ENCODE results near the gene LRRC36.
"Not testable (repeated sequence)": the region's sequence is repeated elsewhere in the genome, so short reads cannot be mapped to it uniquely, and the experiment has no call there.

Gene LRRC36

GRCh38 chr16:67350324-67350723 is 23.7 kb downstream of the LRRC36 start:
- DNase-seq: no peak

DNA sequence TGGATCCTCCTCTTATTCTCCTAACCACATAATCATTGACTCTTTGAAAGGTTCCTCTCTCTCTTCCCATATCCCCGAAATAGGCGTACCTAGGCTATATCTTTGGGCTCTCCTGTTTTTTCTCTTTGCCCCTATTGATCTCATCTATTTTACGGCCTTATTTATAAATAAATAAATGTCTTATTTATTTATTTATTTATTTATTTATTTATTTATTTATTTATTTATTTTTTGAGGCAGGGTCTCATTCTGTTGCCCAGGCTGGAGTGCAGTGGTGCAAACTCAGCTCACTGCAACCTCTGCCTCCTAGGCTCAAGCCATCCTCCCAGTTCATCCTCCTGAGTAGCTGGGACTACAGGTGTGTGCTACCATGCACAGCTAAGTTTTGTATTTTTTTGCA is 25.8 kb downstream of the LRRC36 start:
- DNase-seq: not testable (repeated sequence)

GRCh38 chr16:67356396-67356795 is 29.8 kb downstream of the LRRC36 start:
- DNase-seq: no peak

DNA sequence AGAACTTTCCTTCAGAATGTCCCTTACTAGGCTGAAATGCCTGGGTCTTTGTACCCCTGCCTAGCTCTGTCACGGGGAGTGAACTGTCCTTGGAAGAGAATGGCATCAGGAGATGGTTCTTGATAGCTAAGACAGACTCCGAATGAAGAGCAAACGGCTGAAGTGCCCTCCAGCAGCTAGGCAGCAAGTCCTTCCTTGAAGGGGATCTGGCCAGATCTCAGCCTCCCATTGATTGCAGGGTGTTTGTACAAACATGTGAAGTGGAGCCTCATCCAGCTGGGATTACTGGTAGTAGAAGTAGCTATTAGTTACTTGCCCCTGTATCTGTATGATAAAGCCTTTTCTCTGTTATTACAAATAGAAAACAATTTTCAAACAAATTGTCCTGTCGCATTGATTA is 30.9 kb downstream of the LRRC36 start:
- DNase-seq: no peak

DNA sequence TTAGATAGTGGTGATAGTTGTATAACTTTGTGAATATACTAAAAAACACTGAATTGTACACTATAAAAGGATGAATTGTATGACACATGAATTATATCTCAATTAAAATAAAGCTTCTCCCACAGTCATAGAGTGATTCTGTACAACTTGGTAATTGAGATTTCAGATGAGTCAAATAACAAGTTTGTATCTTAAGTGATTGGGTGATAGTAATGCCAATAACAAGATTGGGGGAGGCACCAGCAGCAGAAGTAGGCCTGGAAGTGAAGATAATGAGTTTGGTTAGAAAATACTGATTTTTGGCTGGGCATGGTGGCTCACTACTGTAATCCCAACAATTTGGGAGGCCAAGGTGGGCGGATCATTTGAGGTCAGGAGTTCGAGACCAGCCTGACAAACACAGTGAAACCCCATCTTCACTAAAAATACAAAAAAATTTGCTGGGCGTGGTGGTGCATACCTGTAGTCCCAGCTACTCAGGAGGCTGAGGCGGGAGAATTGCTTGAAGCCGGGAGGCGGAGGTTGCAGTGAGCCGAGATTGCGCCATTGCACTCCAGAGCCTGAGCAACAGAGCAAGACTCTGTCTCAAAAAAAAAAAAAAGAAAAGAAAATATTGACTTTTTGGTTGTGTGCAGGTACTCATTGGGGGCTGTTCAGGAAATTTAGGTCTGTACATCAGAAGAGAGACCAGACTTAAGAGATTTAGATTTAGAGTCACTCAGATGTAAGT is 33.1 kb downstream of the LRRC36 start:
- not testable (repeated sequence) for DNase-seq

GRCh38 chr16:67361038-67361437 is 34.4 kb downstream of the LRRC36 start:
- no peak for DNase-seq

DNA sequence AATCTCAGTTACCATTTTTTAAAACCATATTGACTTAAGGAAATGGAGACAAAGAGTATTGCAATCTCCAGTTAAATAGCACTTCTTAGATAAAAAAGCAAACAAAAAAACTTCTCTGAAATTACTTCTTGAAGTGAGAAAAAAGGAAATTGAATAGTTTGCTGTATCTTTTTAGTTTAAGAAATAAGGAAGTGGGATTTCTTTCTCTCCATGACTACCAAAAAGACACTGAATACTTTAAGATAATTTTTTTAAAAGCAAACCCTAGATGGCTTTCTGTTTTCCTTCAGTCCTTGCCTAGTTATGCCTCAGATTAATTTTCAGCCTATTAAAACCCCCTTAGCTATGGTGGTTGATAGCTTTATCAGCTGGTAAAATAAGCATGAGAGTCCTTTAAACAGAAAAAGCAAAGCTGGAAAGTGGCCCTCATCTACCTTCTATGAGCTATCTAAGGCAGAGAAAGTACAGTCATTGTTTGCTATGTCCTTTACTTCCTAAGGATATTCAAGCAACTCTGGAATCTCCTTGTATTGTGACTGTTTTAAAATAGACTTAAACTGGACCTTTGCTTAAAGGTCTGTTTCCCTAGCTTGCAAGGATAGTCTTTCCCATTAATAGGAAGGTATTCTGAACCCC is 38.1 kb downstream of the LRRC36 start:
- no peak for DNase-seq

DNA sequence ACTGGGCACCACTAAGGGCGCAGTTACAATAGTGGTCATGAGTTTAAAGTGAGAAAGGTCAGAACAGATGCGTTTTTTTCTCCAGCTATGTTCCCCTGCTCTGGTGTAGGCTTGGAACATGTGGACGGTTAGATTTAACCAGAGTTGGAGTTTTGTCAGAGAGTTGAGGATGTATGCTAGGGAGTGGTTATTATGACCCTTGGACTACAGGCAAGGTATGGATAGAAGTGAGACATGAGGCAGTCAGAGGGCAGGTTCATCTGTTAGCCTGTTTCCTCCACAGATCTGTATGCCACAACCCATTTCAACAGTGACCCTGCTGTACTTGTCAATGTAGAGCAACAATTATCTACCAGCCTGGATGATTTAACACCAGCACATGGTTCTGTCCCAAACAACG is 44.0 kb downstream of the LRRC36 start:
- DNase-seq: no peak

DNA sequence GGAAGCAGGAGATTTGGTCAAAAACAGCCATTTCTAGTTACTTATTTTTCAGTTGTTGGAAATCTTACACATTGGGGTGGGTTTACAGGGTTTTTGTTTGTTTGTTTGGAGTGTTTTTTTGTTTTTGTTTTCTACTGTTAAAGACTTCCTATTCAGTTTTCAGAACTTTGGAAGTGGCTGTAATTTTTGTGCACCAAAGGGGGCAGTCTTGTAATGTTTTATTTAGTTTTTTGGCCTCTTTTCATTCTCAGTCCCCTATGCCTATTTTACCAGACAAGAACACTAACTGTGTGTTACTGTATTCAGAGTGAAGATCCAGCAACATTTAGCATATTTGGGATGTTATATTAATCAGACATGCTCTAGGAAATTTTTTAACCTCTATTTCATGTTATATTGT is 46.0 kb downstream of the LRRC36 start:
- no peak for DNase-seq

DNA sequence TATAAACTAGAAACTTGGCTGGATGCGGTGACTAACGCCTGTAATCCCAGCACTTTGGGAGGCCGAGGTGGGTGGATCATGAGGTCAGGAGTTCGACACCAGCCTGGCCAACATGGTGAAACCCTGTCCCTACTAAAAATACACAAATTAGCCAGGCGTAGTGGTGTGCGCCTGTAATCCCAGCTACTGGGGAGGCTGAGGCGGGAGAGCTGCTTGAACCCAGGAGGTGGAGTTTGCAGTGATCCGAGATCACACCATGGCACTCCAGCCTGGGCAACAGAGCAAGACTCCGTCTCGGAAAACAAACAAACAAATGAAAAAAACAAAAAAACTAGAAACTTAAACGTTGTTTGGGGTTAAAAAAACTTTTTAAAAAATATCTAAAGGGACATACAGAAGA is 49.4 kb downstream of the LRRC36 start:
- not testable (repeated sequence) for DNase-seq

- no peak for DNase-seq
Observed at GRCh38 chr16:67378642-67379041, 52.0 kb downstream of the LRRC36 start.

GRCh38 chr16:67383284-67383683 is 56.7 kb downstream of the LRRC36 start:
- DNase-seq: no peak

DNA sequence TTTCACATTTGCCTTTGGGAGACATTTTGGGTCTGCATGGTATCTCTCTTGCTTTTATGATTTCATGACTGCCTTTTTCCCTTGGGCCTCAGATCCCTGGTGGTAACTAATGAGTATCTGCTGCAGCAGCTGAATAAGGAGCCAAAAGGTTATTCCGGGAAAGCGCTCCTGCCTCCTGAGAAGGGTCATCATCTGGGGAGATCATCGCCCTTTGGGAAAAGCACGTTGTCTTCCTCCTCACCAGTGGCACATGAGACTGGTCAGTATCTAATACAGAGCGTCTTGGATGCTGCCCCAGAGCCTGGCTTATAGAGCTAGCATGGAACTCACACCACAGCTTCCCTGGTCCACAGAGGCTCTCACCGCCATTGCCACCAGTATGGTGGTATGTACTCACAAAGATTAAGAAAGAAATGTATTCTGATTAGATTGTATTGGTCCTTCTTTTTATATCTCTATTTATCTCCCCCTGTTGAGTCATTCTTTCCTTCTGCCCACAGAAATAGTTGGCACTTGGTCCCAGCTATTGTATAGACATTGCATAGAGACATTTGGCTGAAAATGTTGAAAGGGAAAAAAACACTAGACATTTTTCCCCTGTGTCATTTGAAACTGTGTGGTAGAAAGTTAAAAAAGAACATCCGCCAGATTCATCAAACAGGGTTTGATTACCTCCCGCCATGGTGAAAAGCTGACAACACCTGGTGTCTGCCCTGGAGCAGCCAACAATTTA is 58.3 kb downstream of the LRRC36 start:
- DNase-seq: no peak

GRCh38 chr16:67386861-67387455 is 60.3 kb downstream of the LRRC36 start:
- DNase-seq: no peak

GRCh38 chr16:67387479-67388079 is 61.0 kb downstream of the LRRC36 start:
- DNase-seq: no peak

- no peak for DNase-seq
Observed at GRCh38 chr16:67388191-67388590, 61.6 kb downstream of the LRRC36 start.

DNA sequence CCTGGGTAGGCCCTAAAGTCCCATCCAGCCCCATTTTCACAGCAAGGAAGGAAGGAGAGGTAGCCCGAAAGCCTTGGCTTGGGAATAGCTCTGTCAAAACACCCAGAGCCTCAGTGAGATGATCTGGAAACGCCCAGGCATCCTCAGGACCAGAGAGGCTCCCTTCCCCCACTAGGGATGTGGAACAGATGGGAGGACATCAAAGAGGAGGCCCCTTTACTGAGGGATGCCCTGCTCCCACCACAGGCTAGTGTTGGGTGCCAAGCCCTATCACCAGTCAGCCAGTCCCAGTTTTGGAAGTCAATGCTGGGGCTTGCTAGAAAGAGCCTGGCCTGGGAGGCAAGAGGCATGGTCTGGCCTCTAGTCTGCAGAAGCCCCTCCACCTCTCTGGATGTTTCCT is 62.0 kb downstream of the LRRC36 start:
- no peak for DNase-seq

DNA sequence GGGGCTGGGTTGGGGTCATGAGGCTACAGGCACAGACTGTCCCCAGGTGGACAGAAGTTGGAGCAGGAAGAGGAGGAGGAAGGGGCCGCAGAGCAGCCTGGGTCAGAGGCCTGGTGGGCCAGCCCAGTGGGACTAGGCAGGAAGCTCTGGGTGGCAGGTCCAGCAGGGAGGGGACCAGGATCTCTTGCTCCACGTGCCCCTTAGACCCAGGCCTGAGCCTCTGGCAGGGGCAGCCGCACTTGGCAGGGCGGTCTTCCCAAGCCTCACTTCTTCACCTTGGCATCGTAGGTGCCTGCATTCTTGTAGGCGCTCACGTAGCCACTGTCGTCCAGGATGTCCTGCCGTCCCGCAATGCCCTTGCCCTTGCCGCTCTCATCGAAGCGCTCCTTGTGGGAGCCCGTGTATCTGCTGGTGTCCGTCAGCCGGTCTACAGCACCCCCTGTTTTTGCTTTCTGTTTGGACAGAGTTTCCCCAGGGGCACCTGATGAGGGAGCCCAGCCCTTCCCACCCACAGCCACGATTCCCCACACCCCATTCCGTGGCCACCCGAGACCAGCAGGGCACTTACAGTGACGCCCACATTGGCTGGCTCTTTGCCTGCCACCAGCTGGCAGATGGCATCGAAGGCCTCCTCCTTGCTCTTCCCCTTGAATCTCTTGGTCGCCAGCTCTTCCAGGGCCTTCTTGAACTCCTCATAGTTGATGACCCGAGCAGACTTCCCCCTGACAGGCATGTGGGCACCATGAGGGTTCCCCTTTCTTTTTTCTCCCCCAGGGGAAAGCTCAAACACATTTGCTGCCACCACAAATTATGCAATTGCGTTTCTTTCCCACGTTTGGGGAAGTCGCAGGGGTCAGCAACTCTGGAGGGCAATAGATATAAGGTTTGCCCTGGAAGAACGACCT is 63.5 kb downstream of the LRRC36 start:
- no peak for DNase-seq

- DNase-seq: no peak
Observed at GRCh38 chr16:67390816-67391423, 64.3 kb downstream of the LRRC36 start.

- DNase-seq: no peak
Observed at GRCh38 chr16:67391424-67392300, 65.0 kb downstream of the LRRC36 start.

Measured in 8988T (cell line).